Measurements from ENCODE around the gene TAF4. TPM values are rescaled to one million over a fixed set of nuclear protein-coding genes. Genes with fewer than 3 reads are reported as not detected.

Gene TAF4
- total RNA-seq, 1 donor from 2014 or later: 9.6 TPM

GRCh38 chr20:61927193-61927825 is 138.4 kb downstream of the TAF4 start:
- intact Hi-C loops (cut with DNase I): no loop called here
- no peaks in the 10 kb centered on the region for H3K9me3 ChIP-seq
- no peaks in the 10 kb centered on the region for H3K27me3 ChIP-seq
- no peaks in the 10 kb centered on the region for H3K36me3 ChIP-seq
- no peaks in the 10 kb centered on the region for H3K4me1 ChIP-seq
- DNase-seq (ENCODE audit: extremely low spot score in 2 of 2): no peak
- H3K4me3 ChIP-seq: no peak overlapping the region
- H3K27ac ChIP-seq: no peak overlapping the region
- no peak for TF ChIP-seq POLR2A (IDR thresholded peaks at IDR 0.05)
- TF ChIP-seq, protein P1, sequence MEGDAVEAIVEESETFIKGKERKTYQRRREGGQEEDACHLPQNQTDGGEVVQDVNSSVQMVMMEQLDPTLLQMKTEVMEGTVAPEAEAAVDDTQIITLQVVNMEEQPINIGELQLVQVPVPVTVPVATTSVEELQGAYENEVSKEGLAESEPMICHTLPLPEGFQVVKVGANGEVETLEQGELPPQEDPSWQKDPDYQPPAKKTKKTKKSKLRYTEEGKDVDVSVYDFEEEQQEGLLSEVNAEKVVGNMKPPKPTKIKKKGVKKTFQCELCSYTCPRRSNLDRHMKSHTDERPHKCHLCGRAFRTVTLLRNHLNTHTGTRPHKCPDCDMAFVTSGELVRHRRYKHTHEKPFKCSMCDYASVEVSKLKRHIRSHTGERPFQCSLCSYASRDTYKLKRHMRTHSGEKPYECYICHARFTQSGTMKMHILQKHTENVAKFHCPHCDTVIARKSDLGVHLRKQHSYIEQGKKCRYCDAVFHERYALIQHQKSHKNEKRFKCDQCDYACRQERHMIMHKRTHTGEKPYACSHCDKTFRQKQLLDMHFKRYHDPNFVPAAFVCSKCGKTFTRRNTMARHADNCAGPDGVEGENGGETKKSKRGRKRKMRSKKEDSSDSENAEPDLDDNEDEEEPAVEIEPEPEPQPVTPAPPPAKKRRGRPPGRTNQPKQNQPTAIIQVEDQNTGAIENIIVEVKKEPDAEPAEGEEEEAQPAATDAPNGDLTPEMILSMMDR (IDR thresholded peaks at IDR 0.05): no peak
- no peak for TF ChIP-seq POLR2AphosphoS5 (IDR thresholded peaks at IDR 0.05; ENCODE audit: insufficient read depth in 1 of 2, low read depth in 1 of 2)

DNA sequence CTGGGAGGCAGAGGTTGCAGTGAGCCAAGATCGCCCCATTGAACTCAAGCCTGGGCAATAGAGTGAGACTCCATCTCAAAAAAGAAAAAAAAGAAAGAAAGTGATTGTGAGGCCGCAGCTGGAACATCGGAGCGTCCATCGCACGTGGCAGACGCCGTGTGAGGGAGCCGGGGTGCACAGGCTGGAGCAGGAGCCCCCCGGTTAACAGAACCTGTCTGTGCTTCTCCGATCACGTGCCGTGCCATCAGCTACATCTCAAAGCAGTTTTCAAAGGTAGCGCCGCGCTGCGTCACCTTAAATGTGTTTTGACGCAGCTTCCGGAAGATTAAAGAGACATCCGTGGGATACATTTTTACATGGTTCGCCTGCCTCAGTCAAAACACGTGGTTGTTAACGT is 138.9 kb downstream of the TAF4 start:
- no peaks in the 10 kb centered on the region for H3K9me3 ChIP-seq
- no peak overlapping the region for H3K4me3 ChIP-seq
- intact Hi-C loops (cut with DNase I): no loop called here
- no peak overlapping the region for H3K27ac ChIP-seq
- TF ChIP-seq, protein P1 (IDR thresholded peaks at IDR 0.05): no peak
- no peak for TF ChIP-seq POLR2AphosphoS5 (IDR thresholded peaks at IDR 0.05; ENCODE audit: insufficient read depth in 1 of 2, low read depth in 1 of 2)
- TF ChIP-seq POLR2A (IDR thresholded peaks at IDR 0.05): no peak
- no peaks in the 10 kb centered on the region for H3K4me1 ChIP-seq
- no peaks in the 10 kb centered on the region for H3K27me3 ChIP-seq
- H3K36me3 ChIP-seq: no peaks in the 10 kb centered on the region
- DNase-seq (ENCODE audit: extremely low spot score in 2 of 2): no peak

DNA sequence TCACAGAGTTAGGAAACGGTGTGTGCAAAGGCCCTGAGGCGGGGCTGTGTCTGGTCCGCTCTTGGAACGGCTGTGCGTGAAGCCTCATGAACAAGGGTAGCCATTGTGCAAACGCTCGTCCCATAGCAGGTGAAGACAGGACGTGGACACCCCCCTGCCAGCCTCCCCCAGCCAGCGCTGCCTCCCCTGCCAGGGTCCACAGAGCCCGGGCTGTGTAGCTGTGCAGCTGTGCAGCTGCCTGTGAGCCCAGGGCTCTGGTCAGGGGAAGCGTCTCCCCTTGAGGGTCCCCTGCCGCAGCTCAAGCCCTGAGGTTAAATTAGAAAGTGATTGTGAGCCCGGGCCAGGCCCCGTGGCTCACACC is 139.4 kb downstream of the TAF4 start:
- Histone ChIP-seq H3K27ac (no peak overlapping the region), H3K4me3 (no peak overlapping the region), H3K36me3 (no peaks in the 10 kb centered on the region), H3K4me1 (no peaks in the 10 kb centered on the region), H3K27me3 (no peaks in the 10 kb centered on the region), H3K9me3 (no peaks in the 10 kb centered on the region)
- no peak for DNase-seq (ENCODE audit: extremely low spot score in 2 of 2)
- no peak for TF ChIP-seq POLR2A (IDR thresholded peaks at IDR 0.05)
- TF ChIP-seq, protein P1 (IDR thresholded peaks at IDR 0.05): no peak
- no peak for TF ChIP-seq POLR2AphosphoS5 (IDR thresholded peaks at IDR 0.05; ENCODE audit: insufficient read depth in 1 of 2, low read depth in 1 of 2)
- intact Hi-C loops (cut with DNase I): no loop called here

DNA sequence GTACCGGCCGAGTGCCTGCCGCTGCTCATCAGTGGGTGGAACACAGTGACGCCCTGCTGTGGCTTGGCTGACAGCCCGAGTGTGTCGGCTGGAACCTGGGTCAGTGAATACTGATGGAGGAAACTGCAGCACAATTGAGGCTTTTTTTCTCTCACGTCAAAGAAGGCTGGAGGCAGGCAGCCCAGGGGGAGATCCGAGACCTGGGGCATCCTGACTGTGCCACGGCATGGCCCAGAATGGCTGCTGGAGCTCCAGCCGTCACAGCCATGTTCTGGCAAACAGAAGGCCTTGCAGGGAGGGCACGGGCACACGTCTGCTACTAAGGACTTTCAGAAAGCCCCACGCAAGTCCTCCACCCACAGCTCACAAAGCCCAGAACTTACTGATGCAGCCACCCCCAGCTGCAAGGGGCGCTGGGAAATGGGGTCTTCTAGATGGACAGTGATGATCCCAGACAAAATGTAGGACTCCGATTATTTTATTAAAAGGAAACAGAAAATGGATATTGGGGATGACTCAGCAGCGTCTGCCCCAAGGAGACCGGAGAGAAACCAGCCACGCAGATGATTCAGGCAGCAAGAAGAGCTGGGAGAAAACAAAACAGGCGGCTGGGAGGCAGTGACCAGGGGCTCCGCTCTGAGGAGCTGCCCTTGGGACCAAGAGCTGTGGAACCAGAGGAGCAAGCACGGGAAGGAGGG is 140.0 kb downstream of the TAF4 start:
- no peaks in the 10 kb centered on the region for H3K36me3 ChIP-seq
- no peak overlapping the region for H3K4me3 ChIP-seq
- no peaks in the 10 kb centered on the region for H3K9me3 ChIP-seq
- H3K27ac ChIP-seq: no peak overlapping the region
- no peaks in the 10 kb centered on the region for H3K27me3 ChIP-seq
- DNase-seq (ENCODE audit: extremely low spot score in 2 of 2): no peak
- intact Hi-C loops (cut with DNase I): no loop called here
- TF ChIP-seq POLR2A (IDR thresholded peaks at IDR 0.05) (no peak), POLR2AphosphoS5 (IDR thresholded peaks at IDR 0.05; ENCODE audit: insufficient read depth in 1 of 2, low read depth in 1 of 2) (no peak)
- TF ChIP-seq, protein P1 (IDR thresholded peaks at IDR 0.05): no peak
- H3K4me1 ChIP-seq: no peaks in the 10 kb centered on the region

Measured in vagina (tissue), 2 donors.